H1 (cell line): ENCODE measurements around the gene FBXO8. TPM values are rescaled to one million over a fixed set of nuclear protein-coding genes. Genes with fewer than 3 reads are reported as not detected.

Experiments
- CTCF ChIA-PET: fragments of 300-600 bp; sonication (Branson Sonifier 250); formaldehyde crosslinking; loops from one replicate; lab custom pipeline; 2021; ENCODE audit not compliant: partially characterized antibody; lab: Charles Lee
- POLR2A ChIA-PET: fragments of 300-600 bp; sonication (Branson Sonifier 250); formaldehyde crosslinking; loops from one replicate; lab custom pipeline; 2021; ENCODE audit warnings: inconsistent platforms; ENCODE audit not compliant: partially characterized antibody; lab: Charles Lee
- DNase-seq, 2 experiments: peaks; one replicate each; pipeline versions ENCODE4 v3.0.0 to v3.0.0-alpha.2; 2010 to 2022; ENCODE audit warnings: low spot score in 2 of 2, low read depth in 1 of 2, mixed read lengths in 1 of 2
- FAIRE-seq: peaks from 2 replicates; lab custom pipeline; 2011; peaks lifted over from hg19 to GRCh38; lab: Jason Lieb, UNC
- H2AFZ ChIP-seq: 2 replicates; pipeline ENCODE4 v1.8.1; 2012; ENCODE audit warnings: low read length, inconsistent platforms
- H2AK5ac ChIP-seq: 2 replicates; pipeline ENCODE4 v1.6.1; 2013; ENCODE audit warnings: low read depth, low read length
- H2BK120ac ChIP-seq: replicated peaks from 2 replicates; pipeline ENCODE3; 2013; ENCODE audit warnings: low read depth, low read length, inconsistent platforms
- H2BK12ac ChIP-seq: 2 replicates; pipeline ENCODE4 v1.6.1; 2013; ENCODE audit warnings: low read depth, low read length
- H2BK15ac ChIP-seq: 2 replicates; pipeline ENCODE4 v1.6.1; 2013; ENCODE audit warnings: low read length
- H2BK20ac ChIP-seq: 2 replicates; pipeline ENCODE4 v1.6.1; 2013; ENCODE audit warnings: low read length
- H2BK5ac ChIP-seq: 2 replicates; pipeline ENCODE4 v1.6.1; 2013; ENCODE audit warnings: low read depth, low read length
- H3K14ac ChIP-seq: 2 replicates; pipeline ENCODE4 v1.6.1; 2013; ENCODE audit warnings: inconsistent platforms; ENCODE audit not compliant: insufficient read length
- H3K18ac ChIP-seq: 2 replicates; pipeline ENCODE4 v1.6.1; 2013; ENCODE audit warnings: low read length; ENCODE audit errors: extremely low read depth
- H3K23ac ChIP-seq: 2 replicates; pipeline ENCODE4 v1.6.1; 2013; ENCODE audit warnings: inconsistent platforms; ENCODE audit not compliant: insufficient read length
- H3K23me2 ChIP-seq: 2 replicates; pipeline ENCODE4 v1.6.1; 2013; ENCODE audit warnings: low read depth, low read length
- H3K27ac ChIP-seq: 2 replicates; pipeline ENCODE4 v1.6.1; 2011; ENCODE audit warnings: low read depth, low read length, inconsistent platforms
- H3K27me3 ChIP-seq, 4 experiments: replicated peaks in 1 of 4; 1 replicate in 1 of 4; 2 replicates in 3 of 4; pipeline versions ENCODE4 v1.6.1 to v1.8.1; 2011 to 2013; ENCODE audit warnings: low read length in 3 of 4, mild to moderate bottlenecking in 3 of 4, inconsistent platforms in 2 of 4, mixed read lengths in 2 of 4, moderate library complexity in 1 of 4; ENCODE audit not compliant: control insufficient read depth in 3 of 4, insufficient read depth in 3 of 4; ENCODE audit errors: extremely low read depth in 1 of 4
- H3K36me3 ChIP-seq, 4 experiments: 2 replicates each; pipeline versions ENCODE4 v1.6.1 to v1.8.1; 2011 to 2013; ENCODE audit warnings: mild to moderate bottlenecking in 4 of 4, low read length in 3 of 4, moderate library complexity in 2 of 4, control low read depth in 1 of 4, inconsistent platforms in 1 of 4; ENCODE audit not compliant: insufficient read depth in 4 of 4, control insufficient read depth in 2 of 4
- H3K4ac ChIP-seq: replicated peaks from 2 replicates; pipeline ENCODE3; 2013; ENCODE audit warnings: low read length, low read depth, mixed read lengths, inconsistent platforms; ENCODE audit not compliant: insufficient read length
- H3K4me1 ChIP-seq, 4 experiments: replicated peaks in 1 of 4; 1 replicate in 1 of 4; 2 replicates in 3 of 4; pipeline versions ENCODE4 v1.6.1 to v1.8.1; 2011 to 2013; ENCODE audit warnings: low read length in 3 of 4, inconsistent platforms in 2 of 4, mixed read lengths in 1 of 4; ENCODE audit not compliant: insufficient read depth in 4 of 4, control insufficient read depth in 3 of 4
- H3K4me2 ChIP-seq, 2 experiments: 2 replicates each; pipeline versions ENCODE4 v1.6.1 to v1.8.1; 2011 to 2013; ENCODE audit warnings: low read depth in 2 of 2, low read length in 2 of 2, control low read depth in 1 of 2, inconsistent platforms in 1 of 2, mild to moderate bottlenecking in 1 of 2; ENCODE audit not compliant: insufficient read depth in 1 of 2
- H3K4me3 ChIP-seq, 4 experiments: fragments of 200-600, 300-600 bp in 1 of 4; sonication (generic), shearing (Covaris generic), sonication (Bioruptor Twin) in 1 of 4; 2 replicates each; pipeline versions ENCODE4 v1.5.1 to v1.8.1; 2011 to 2016; ENCODE audit warnings: low read length in 4 of 4, low read depth in 3 of 4, control low read depth in 2 of 4, inconsistent platforms in 2 of 4, mild to moderate bottlenecking in 2 of 4, mixed read lengths in 1 of 4, moderate library complexity in 1 of 4; ENCODE audit not compliant: insufficient read depth in 2 of 4; ENCODE audit errors: extremely low read depth in 1 of 4
- H3K56ac ChIP-seq: replicated peaks from 2 replicates; pipeline ENCODE3; 2013; ENCODE audit warnings: low read depth, mild to moderate bottlenecking, mixed read lengths, low read length, inconsistent platforms; ENCODE audit not compliant: insufficient read length
- H3K79me1 ChIP-seq: 2 replicates; pipeline ENCODE4 v1.6.1; 2013; ENCODE audit warnings: low read depth, low read length, control low read depth
- H3K79me2 ChIP-seq, 2 experiments: 2 replicates each; pipeline versions ENCODE4 v1.6.1 to v1.8.1; 2012 to 2013; ENCODE audit warnings: low read length in 2 of 2, mild to moderate bottlenecking in 2 of 2, inconsistent platforms in 1 of 2; ENCODE audit not compliant: insufficient read depth in 2 of 2, control insufficient read depth in 1 of 2
- H3K9ac ChIP-seq, 4 experiments: replicated peaks in 1 of 4; 1 replicate in 1 of 4; 2 replicates in 3 of 4; pipeline versions ENCODE4 v1.6.1 to v1.8.1; 2011 to 2013; ENCODE audit warnings: low read depth in 3 of 4, low read length in 3 of 4, control low read depth in 2 of 4, mild to moderate bottlenecking in 2 of 4, moderate library complexity in 2 of 4, inconsistent platforms in 1 of 4; ENCODE audit errors: extremely low read depth in 1 of 4
- H3K9me3 ChIP-seq, 2 experiments: 2 replicates each; pipeline versions ENCODE4 v1.6.1 to v1.8.1; 2012 to 2013; ENCODE audit warnings: mild to moderate bottlenecking in 2 of 2, moderate library complexity in 2 of 2, control low read depth in 1 of 2, inconsistent platforms in 1 of 2, low read depth in 1 of 2, low read length in 1 of 2, mixed read lengths in 1 of 2; ENCODE audit not compliant: insufficient read depth in 2 of 2
- H4K20me1 ChIP-seq, 2 experiments: replicated peaks in 1 of 2; 2 replicates each; pipeline versions ENCODE3 to v1.8.1; 2011 to 2013; ENCODE audit warnings: inconsistent platforms in 2 of 2, low read length in 2 of 2, mild to moderate bottlenecking in 1 of 2; ENCODE audit not compliant: insufficient read depth in 2 of 2, control insufficient read depth in 1 of 2
- H4K5ac ChIP-seq: 2 replicates; pipeline ENCODE4 v1.6.1; 2013; ENCODE audit warnings: low read length, low read depth, mixed read lengths, inconsistent platforms; ENCODE audit not compliant: insufficient read length
- H4K8ac ChIP-seq: 2 replicates; pipeline ENCODE4 v1.8.0; 2013; ENCODE audit warnings: mild to moderate bottlenecking, moderate library complexity, low read length, inconsistent platforms; ENCODE audit not compliant: insufficient read depth; ENCODE audit errors: extremely low read depth
- H4K91ac ChIP-seq: replicated peaks from 2 replicates; pipeline ENCODE3; 2013; ENCODE audit warnings: low read length, mixed read lengths, inconsistent platforms; ENCODE audit not compliant: insufficient read length
- BCL11A ChIP-seq, 2 experiments: IDR thresholded peaks; one replicate each; pipeline ENCODE4 v1.6.1; 2011; ENCODE audit warnings: low read depth in 2 of 2, low read length in 2 of 2, mild to moderate bottlenecking in 2 of 2
- CHD2 ChIP-seq: IDR thresholded peaks from 2 replicates; pipeline ENCODE4 v1.6.1; 2012; ENCODE audit warnings: low read length, improper control_type of control experiment
- EP300 ChIP-seq, 2 experiments: IDR thresholded peaks; 1 replicate in 1 of 2; 2 replicates in 1 of 2; pipeline ENCODE4 v1.6.1; 2011 to 2012; ENCODE audit warnings: low read depth in 2 of 2, low read length in 2 of 2, mild to moderate bottlenecking in 2 of 2, borderline replicate concordance in 1 of 2, inconsistent platforms in 1 of 2, moderate library complexity in 1 of 2
- GTF2F1 ChIP-seq: IDR thresholded peaks from 2 replicates; pipeline ENCODE4 v1.6.1; 2012; ENCODE audit warnings: low read depth, low read length, improper control_type of control experiment, borderline replicate concordance
- MAFK ChIP-seq: IDR thresholded peaks from 2 replicates; pipeline ENCODE4 v1.6.1; 2012; ENCODE audit warnings: low read depth, mild to moderate bottlenecking, improper control_type of control experiment, low read length
- NANOG ChIP-seq: IDR thresholded peaks from 2 replicates; pipeline ENCODE4 v1.6.1; 2011; ENCODE audit warnings: low read length, low read depth, mild to moderate bottlenecking, inconsistent platforms; ENCODE audit not compliant: insufficient read depth, poor library complexity, severe bottlenecking
- POLR2A ChIP-seq, 2 experiments: IDR thresholded peaks; 1 replicate in 1 of 2; 2 replicates in 1 of 2; pipeline ENCODE4 v1.6.1; 2011; ENCODE audit warnings: low read depth in 2 of 2, low read length in 2 of 2, mild to moderate bottlenecking in 2 of 2; ENCODE audit errors: control extremely low read depth in 1 of 2
- RAD21 ChIP-seq, 2 experiments: IDR thresholded peaks in 1 of 2; conservative IDR thresholded peaks in 1 of 2; 2 replicates each; pipeline ENCODE4 v1.6.1; 2011; ENCODE audit warnings: low read depth in 2 of 2, low read length in 2 of 2, improper control_type of control experiment in 1 of 2, inconsistent platforms in 1 of 2, mild to moderate bottlenecking in 1 of 2, moderate library complexity in 1 of 2
- RNF2 ChIP-seq: fragments of 200-900, 300-1000 bp; sonication (generic); IDR thresholded peaks from 2 replicates; pipeline ENCODE4 v1.7.1; 2016; ENCODE audit warnings: borderline replicate concordance, low read depth, mild to moderate bottlenecking, antibody characterized with exemption, low read length; ENCODE audit not compliant: poor library complexity, severe bottlenecking; ENCODE audit errors: missing control alignments
- SP4 ChIP-seq: IDR thresholded peaks from 2 replicates; pipeline ENCODE4 v1.6.1; 2012; ENCODE audit warnings: low read length, inconsistent platforms
- TAF7 ChIP-seq: optimal IDR thresholded peaks from 2 replicates; pipeline ENCODE3; 2011; ENCODE audit warnings: low read depth, mild to moderate bottlenecking, inconsistent platforms, low read length, moderate library complexity, borderline replicate concordance
- WGBS, 2 experiments: shearing (Covaris generic) in 1 of 2; methylation state at CpG; one replicate each; pipeline versions ENCODE4 v1.1.6 to v1.1.7; 2013 to 2015; ENCODE audit warnings: low lambda C conversion rate in 2 of 2, mixed read lengths in 2 of 2, inconsistent platforms in 1 of 2, low coverage in 1 of 2, missing lambda C conversion rate in 1 of 2; ENCODE audit not compliant: insufficient replicate concordance in 2 of 2, insufficient coverage in 1 of 2, insufficient read length in 1 of 2; ENCODE audit errors: extremely low coverage in 1 of 2, missing lambda C conversion rate in 1 of 2; 5-methylcytosine and 5-hydroxymethylcytosine counted together
- polyA plus RNA-seq, 7 experiments: library from polyadenylated mRNA; depleted of rRNA in 3 of 7; stranded (reverse) in 5 of 7; unstranded in 2 of 7; fragments of >200 nt in 5 of 7; fragments of 200-250 nt in 2 of 7; gene quantifications; 1 replicate in 5 of 7; 2 replicates in 1 of 7; 4 replicates in 1 of 7; pipeline versions ENCODE4 v1.2.1 to v1.2.3, GENCODE V29; 2011 to 2013; ENCODE audit warnings: missing spikeins in 2 of 7, mixed read lengths in 2 of 7
- total RNA-seq: library from RNA; stranded (reverse); fragmentation: NEBNext Ultra II Directional; extraction: Animal tissue kit (Norgen Biotek cat#: 25700); gene quantifications from 2 replicates; pipeline ENCODE4 v1.2.1, GENCODE V29; 2021
- TF ChIP-seq, protein P1 (sequence below): IDR thresholded peaks from 2 replicates; pipeline ENCODE4 v1.6.1; 2012; ENCODE audit warnings: low read length, inconsistent platforms

The FBXO8 gene
- total and polyA plus RNA-seq, 2 of the 8 experiments (the other 6 are each of a cell fraction or from before 2014, with no cell fraction given) = 5.1 to 7.5 TPM

DNA sequence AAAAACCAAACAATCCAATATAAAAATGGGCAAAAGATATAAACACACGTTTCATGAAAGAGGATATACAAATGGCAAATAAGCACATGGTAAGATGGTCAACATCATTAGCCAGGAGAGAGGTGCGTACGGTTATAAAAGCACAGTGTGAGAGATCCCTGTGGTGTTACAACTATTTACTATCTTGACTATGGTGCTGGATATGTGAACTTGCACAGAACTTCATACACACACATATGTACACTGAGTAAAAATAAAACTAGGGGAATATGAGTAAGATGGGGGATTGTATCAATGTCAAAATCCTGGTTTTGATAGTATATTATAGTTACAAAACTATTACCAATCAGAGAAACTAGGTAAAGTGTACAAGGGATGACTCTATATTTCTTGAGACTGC is 8.4 kb downstream of the FBXO8 start:
- H3K36me3 ChIP-seq = no peaks in the 10 kb centered on the region
- no peak overlapping the region for H4K91ac ChIP-seq
- 89% methylated on average over 3 of the region's 3 CpGs; no CpG with 5 or more reads in 1 of the 2 experiments for WGBS, 2 experiments
- POLR2A ChIA-PET = no interaction called here
- H4K20me1 ChIP-seq = no peaks in the 10 kb centered on the region
- H3K56ac ChIP-seq = no peak overlapping the region
- H3K9ac ChIP-seq = no peak overlapping the region
- no peak overlapping the region for H3K4me2 ChIP-seq
- no peaks in the 10 kb centered on the region for H3K23me2 ChIP-seq
- no peak overlapping the region for H3K4ac ChIP-seq
- CTCF ChIA-PET = no interaction called here
- no peak overlapping the region for H2BK15ac ChIP-seq
- H3K23ac ChIP-seq = no peak overlapping the region
- H2BK12ac ChIP-seq = no peak overlapping the region
- no peak overlapping the region for H4K5ac ChIP-seq
- H2AK5ac ChIP-seq = no peak overlapping the region
- FAIRE-seq = no peak
- no peak overlapping the region for H3K4me3 ChIP-seq
- H3K4me1 ChIP-seq = no peaks in the 10 kb centered on the region
- H3K79me2 ChIP-seq = no peaks in the 10 kb centered on the region; a peak in 1 of 4 replicates
- H3K79me1 ChIP-seq = no peaks in the 10 kb centered on the region
- no peak overlapping the region for H2AFZ ChIP-seq
- no peak overlapping the region for H3K27ac ChIP-seq
- H4K8ac ChIP-seq = no peak overlapping the region
- no peaks in the 10 kb centered on the region for H3K27me3 ChIP-seq
- no peak overlapping the region for H2BK5ac ChIP-seq
- H3K14ac ChIP-seq = no peak overlapping the region
- H3K18ac ChIP-seq = no peak overlapping the region
- no peak overlapping the region for H2BK20ac ChIP-seq
- no peak for DNase-seq
- H3K9me3 ChIP-seq = no peaks in the 10 kb centered on the region
- H2BK120ac ChIP-seq = no peak overlapping the region
- TF ChIP-seq, protein P1, sequence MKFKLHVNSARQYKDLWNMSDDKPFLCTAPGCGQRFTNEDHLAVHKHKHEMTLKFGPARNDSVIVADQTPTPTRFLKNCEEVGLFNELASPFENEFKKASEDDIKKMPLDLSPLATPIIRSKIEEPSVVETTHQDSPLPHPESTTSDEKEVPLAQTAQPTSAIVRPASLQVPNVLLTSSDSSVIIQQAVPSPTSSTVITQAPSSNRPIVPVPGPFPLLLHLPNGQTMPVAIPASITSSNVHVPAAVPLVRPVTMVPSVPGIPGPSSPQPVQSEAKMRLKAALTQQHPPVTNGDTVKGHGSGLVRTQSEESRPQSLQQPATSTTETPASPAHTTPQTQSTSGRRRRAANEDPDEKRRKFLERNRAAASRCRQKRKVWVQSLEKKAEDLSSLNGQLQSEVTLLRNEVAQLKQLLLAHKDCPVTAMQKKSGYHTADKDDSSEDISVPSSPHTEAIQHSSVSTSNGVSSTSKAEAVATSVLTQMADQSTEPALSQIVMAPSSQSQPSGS = no peak
- TF ChIP-seq GTF2F1 (no peak), RAD21 (IDR thresholded peaks at IDR 0.05 in 1 of 2, conservative IDR thresholded peaks at IDR 0.05 in 1 of 2; ENCODE audit: low read depth in 2 of 2, low read length in 2 of 2) (no peak), MAFK (no peak), NANOG (no peak), RNF2 (no peak), CHD2 (no peak), EP300 (IDR thresholded peaks at IDR 0.05; ENCODE audit: borderline replicate concordance in 1 of 2, low read depth in 2 of 2, low read length in 2 of 2) (no peak), TAF7 (no peak), BCL11A (IDR thresholded peaks at IDR 0.05; ENCODE audit: low read depth in 2 of 2, low read length in 2 of 2) (no peak), SP4 (no peak), POLR2A (IDR thresholded peaks at IDR 0.05; ENCODE audit: control extremely low read depth in 1 of 2, low read depth in 2 of 2, low read length in 2 of 2) (no peak)
